Measurements from ENCODE around the gene HSH2D.

GRCh38 chr19:16198370-16198651 lies 54.8 kb downstream of the HSH2D start:
- TF ChIP-seq CTCF (IDR thresholded peaks at IDR 0.05) (no peak), POLR2A (IDR thresholded peaks at IDR 0.05; ENCODE audit: low read depth) (no peak)
